Measurements from ENCODE around the gene ARL6IP1. TPM values are rescaled to one million over a fixed set of nuclear protein-coding genes. Genes with fewer than 3 reads are reported as not detected.

ARL6IP1 gene
- total and polyA plus RNA-seq, 2 of the 13 experiments (the other 11 are each of a cell fraction or from before 2014, with no cell fraction given) = 263 to 373 TPM

- no peak for TF ChIP-seq ELF1 (CRISPR knock-in tag; IDR thresholded peaks at IDR 0.05)
Measured at GRCh38 chr16:18789515-18789849, 11.9 kb downstream of the ARL6IP1 start (continued).

- peaks cover 62% of the 10 kb centered on the region for H3K79me2 ChIP-seq (ENCODE audit: insufficient read depth, low read length)
- H3K9me3 ChIP-seq (ENCODE audit: low read length) = no peaks in the 10 kb centered on the region
- peak overlapping the region; percentile 78 for H3K27ac ChIP-seq (ENCODE audit: extremely low read length, insufficient read depth, low read length)
- H3K4me1 ChIP-seq (ENCODE audit: insufficient read depth, low read length) = peaks cover 71% of the 10 kb centered on the region
- 4% methylated on average over 20 of the region's 20 CpGs for WGBS (ENCODE audit: low lambda C conversion rate)
- ChIA-PET CTCF (ENCODE audit: low intra/inter-chr PET ratio, low total read pairs) (no interaction called here), POLR2A (interaction anchor here (1.4 to 8.7 kb wide), 9 partner anchors 13 to 766 kb away, joined by 4 to 545 read pairs (median 8); partner anchors contain the start of genes ARL6IP1, CCP110, COQ7 and VPS35L)
- H3K4me3 ChIP-seq (replicated peaks in 1 of 3; ENCODE audit: insufficient read depth in 1 of 3, low read depth in 2 of 3, low read length in 3 of 3) = peak overlapping the region; percentile 74 to 98 (median 96)
- intact Hi-C loops (cut with micrococcal nuclease; ENCODE audit: unreplicated experiment) = no loop called here
- H3K27me3 ChIP-seq (ENCODE audit: control insufficient read depth in 1 of 2, insufficient read depth in 2 of 2, low read length in 2 of 2) = peaks cover 0 to 7% of the 10 kb centered on the region in 2 experiments; a peak in 1 of 5 replicates
- H4K20me1 ChIP-seq (ENCODE audit: insufficient read depth, low read length) = peaks cover 58% of the 10 kb centered on the region
- BruUV-seq (replicated peaks) = no TSS peak
- H3K4me2 ChIP-seq (ENCODE audit: low read depth, low read length) = peak overlapping the region; percentile 97
- H2AFZ ChIP-seq (ENCODE audit: low read length) = no peak overlapping the region
- no peak for FAIRE-seq
- peak overlapping the region; percentile 98 for H3K9ac ChIP-seq (ENCODE audit: insufficient read depth, low read depth, low read length)
- DNase-seq (ENCODE audit: low spot score) = no peak
- ATAC-seq = no peak
- H3K36me3 ChIP-seq (replicated peaks in 1 of 2; ENCODE audit: control insufficient read depth in 1 of 2, insufficient read depth in 2 of 2, low read length in 2 of 2) = peaks cover 43 to 74% of the 10 kb centered on the region in 2 experiments
- in situ Hi-C loops (cut with HindIII; ENCODE audit: extremely low pct_ligation_motif_present, low pct_unique_long_range_greater_than_20kb) = no loop called here
- TF ChIP-seq MYPOP (CRISPR knock-in tag; IDR thresholded peaks at IDR 0.05) (no peak), MED13 (CRISPR knock-in tag; IDR thresholded peaks at IDR 0.05) (no peak), CREB1 (IDR thresholded peaks at IDR 0.05) (no peak), CREB1 (CRISPR knock-in tag; IDR thresholded peaks at IDR 0.05) (no peak), NR2F1 (CRISPR knock-in tag; IDR thresholded peaks at IDR 0.05) (no peak), E2F1 (CRISPR knock-in tag; IDR thresholded peaks at IDR 0.05) (no peak), NFKBIZ (CRISPR knock-in tag; IDR thresholded peaks at IDR 0.05) (0 out of 2 replicates have a peak, but pooled peaks have one; percentile 27), KDM5B (CRISPR knock-in tag; IDR thresholded peaks at IDR 0.05; ENCODE audit: borderline replicate concordance) (no peak), NFATC3 (CRISPR knock-in tag; IDR thresholded peaks at IDR 0.05) (no peak), POGK (CRISPR knock-in tag; conservative IDR thresholded peaks at IDR 0.05) (no peak), NFRKB (IDR thresholded peaks at IDR 0.05) (no peak), CENPT (CRISPR knock-in tag; IDR thresholded peaks at IDR 0.05; ENCODE audit: low read depth) (no peak), MTF2 (CRISPR knock-in tag; IDR thresholded peaks at IDR 0.05; ENCODE audit: borderline replicate concordance) (no peak), MBD4 (IDR thresholded peaks at IDR 0.05; ENCODE audit: borderline replicate concordance, low read length) (0 out of 2 replicates have a peak, but pooled peaks have one; percentile 32), ZNF704 (CRISPR knock-in tag; IDR thresholded peaks at IDR 0.05; ENCODE audit: borderline replicate concordance) (no peak), ZNF570 (CRISPR knock-in tag; IDR thresholded peaks at IDR 0.05; ENCODE audit: borderline replicate concordance) (no peak), NFE2L2 (IDR thresholded peaks at IDR 0.05; ENCODE audit: low read length) (no peak), ZNF792 (CRISPR knock-in tag; IDR thresholded peaks at IDR 0.05) (no peak)
Measured at GRCh38 chr16:18788828-18789514, 12.4 kb downstream of the ARL6IP1 start.
